GM18505 (cell line): ENCODE measurements around the gene ARMC8.
"Not testable (repeated sequence)": the region's sequence is repeated elsewhere in the genome, so short reads cannot be mapped to it uniquely, and the experiment has no call there.

Source experiments
- ATAC-seq: cut with Tn5 transposase; IDR thresholded peaks from one replicate; pipeline ENCODE4 v1.9.1; 2021; ENCODE audit not compliant: unreplicated experiment
- POLR2A ChIP-seq: IDR thresholded peaks from 4 replicates; pipeline ENCODE4 v1.6.1; 2011; ENCODE audit warnings: borderline replicate concordance; ENCODE audit not compliant: insufficient read depth, insufficient read length; ENCODE audit errors: extremely low read depth

ARMC8 gene, protein sequence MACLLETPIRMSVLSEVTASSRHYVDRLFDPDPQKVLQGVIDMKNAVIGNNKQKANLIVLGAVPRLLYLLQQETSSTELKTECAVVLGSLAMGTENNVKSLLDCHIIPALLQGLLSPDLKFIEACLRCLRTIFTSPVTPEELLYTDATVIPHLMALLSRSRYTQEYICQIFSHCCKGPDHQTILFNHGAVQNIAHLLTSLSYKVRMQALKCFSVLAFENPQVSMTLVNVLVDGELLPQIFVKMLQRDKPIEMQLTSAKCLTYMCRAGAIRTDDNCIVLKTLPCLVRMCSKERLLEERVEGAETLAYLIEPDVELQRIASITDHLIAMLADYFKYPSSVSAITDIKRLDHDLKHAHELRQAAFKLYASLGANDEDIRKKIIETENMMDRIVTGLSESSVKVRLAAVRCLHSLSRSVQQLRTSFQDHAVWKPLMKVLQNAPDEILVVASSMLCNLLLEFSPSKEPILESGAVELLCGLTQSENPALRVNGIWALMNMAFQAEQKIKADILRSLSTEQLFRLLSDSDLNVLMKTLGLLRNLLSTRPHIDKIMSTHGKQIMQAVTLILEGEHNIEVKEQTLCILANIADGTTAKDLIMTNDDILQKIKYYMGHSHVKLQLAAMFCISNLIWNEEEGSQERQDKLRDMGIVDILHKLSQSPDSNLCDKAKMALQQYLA

DNA sequence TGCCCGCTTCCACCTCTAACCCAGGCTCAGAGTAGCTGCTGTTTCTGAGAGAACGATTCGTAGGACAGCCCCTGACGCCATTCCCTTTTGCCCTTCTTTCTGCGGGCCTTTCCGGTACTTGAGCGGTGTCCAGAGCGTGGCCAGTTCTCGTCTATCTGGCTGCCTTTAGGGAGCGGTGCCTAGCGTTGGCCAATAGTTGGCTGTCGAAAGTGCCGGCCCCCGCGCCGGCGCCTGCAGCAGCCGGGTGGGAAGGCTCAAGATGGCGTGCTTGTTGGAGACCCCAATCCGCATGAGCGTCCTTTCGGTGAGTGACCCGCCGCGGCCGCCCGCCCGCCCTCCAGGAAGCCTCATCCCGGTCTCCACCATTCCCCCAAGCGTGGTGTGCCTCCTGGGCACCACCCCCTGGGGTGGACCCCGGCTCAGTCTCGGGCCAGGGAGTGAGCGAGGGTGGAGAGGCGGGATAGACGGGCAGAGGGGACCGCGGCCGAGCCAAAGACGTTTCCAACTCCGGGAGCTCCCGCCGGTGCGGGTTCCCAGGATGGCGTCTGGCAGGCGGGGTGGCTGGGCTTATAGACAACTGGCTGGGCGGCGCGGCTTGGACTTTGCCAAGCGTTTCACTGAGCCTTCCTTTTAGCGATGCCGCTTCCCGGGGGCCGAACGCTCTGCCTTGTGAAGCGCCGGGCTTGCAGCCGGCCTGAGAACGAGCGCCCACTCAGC is at the start of gene ARMC8:
Gene ARMC8, plus strand, starts transcription at position 6 of the 717 bp plus-strand sequence. Its CDS starts 254 bp downstream, at position 260.
- peak; percentile 69 for TF ChIP-seq POLR2A
- peak; percentile 53 for ATAC-seq

- no peak for TF ChIP-seq POLR2A
- ATAC-seq: no peak
Measured at GRCh38 chr3:138137861-138138260, 49.2 kb upstream of the ARMC8 start.

GRCh38 chr3:138139691-138140090 is 47.4 kb upstream of the ARMC8 start:
- ATAC-seq: no peak
- TF ChIP-seq POLR2A: no peak

DNA sequence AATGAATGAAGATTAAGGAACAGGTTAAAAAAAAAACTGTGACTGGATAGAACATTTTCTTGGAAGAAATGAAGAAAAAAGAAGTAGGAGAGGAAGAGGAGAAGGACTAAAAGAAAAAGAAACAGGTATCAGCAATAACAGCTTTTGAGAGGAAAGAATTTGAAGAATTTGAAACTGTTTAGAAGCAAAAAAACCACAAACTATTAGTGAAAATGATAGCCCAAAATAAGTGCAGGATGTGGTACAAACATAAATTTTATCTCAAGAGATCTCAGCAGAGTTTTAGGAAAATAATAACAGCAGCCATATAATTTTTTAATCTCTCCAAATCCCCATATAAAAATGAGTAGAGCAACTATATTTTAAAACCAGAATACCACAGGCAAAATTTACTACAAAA is 46.2 kb upstream of the ARMC8 start:
- no peak for TF ChIP-seq POLR2A
- no peak for ATAC-seq

- not testable (repeated sequence) for ATAC-seq
Measured at GRCh38 chr3:138142181-138142580, 44.9 kb upstream of the ARMC8 start.

GRCh38 chr3:138148503-138148902 is 38.6 kb upstream of the ARMC8 start:
- ATAC-seq: no peak
- TF ChIP-seq POLR2A: no peak

DNA sequence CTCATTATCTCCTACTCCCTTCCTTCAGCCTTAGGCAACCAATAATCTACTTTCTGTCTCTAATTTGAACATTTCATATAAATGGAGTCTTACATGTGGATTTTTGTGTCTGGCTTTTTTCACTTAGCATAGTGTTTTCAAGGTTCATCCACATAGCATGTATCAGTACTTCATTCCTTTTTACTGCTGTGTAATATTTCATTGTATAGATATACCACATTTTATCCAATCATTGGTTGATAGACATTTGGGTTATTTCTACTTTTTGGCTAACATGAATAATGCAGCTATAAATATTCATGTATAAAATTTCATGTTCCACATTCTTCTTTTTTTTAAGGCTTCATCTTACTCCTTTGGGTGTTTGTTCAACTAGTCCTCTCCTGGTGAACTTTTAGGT is 32.6 kb upstream of the ARMC8 start:
- no peak for ATAC-seq
- no peak for TF ChIP-seq POLR2A

GRCh38 chr3:138157743-138158142 is 29.4 kb upstream of the ARMC8 start:
- no peak for ATAC-seq
- no peak for TF ChIP-seq POLR2A

DNA sequence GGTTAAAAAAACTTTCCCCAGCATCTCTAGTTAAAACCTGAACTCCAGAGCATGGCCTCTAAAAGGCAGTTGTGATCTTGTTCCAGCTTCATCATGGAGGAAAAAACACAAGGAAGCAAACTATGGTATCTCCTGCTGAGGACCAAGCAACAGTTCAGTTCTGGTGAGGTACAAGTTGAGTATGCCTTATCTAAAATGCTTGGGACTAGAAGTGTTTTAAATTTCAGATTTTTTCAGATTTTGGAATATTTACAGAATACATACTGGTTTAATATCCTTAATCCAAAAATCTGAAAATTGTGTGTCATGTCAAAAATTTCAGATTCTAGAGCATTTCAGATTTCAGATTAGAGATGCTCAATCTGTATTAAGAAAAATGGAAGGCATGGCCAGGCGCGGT is 22.0 kb upstream of the ARMC8 start:
- no peak for TF ChIP-seq POLR2A
- ATAC-seq: no peak

GRCh38 chr3:138172625-138173024 is 14.5 kb upstream of the ARMC8 start:
- ATAC-seq: no peak
- no peak for TF ChIP-seq POLR2A

DNA sequence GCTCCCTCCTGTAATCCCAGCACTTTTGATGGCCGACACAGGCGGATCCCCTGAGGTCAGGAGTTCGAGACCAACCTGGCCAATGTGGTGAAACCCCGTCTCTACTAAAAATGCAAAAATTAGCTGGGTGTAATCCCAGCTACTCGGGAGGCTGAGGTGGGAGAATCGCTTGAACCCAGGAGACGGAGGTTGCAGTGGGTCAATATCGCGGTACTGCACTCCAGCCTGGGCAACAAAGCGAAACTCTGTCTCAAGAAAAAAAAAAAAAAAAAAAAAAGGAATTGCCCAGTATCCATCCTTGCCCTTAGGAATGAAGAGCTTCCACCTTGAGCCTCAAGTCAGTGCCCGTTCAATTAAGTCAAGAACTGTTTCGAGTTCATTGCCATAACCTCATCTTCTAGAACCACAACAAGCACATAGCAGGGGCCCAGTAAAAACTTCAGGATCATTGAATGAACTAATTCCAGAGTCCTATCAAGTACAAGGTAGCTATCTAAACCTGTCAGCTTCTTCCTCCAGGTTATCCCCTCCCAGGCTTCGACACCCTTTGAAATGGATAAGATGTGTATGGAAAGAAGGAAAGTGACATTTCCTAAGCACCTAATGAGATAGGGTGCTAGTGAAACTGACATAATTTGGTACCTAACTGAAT is 13.2 kb upstream of the ARMC8 start:
- ATAC-seq: no peak
- TF ChIP-seq POLR2A: no peak

DNA sequence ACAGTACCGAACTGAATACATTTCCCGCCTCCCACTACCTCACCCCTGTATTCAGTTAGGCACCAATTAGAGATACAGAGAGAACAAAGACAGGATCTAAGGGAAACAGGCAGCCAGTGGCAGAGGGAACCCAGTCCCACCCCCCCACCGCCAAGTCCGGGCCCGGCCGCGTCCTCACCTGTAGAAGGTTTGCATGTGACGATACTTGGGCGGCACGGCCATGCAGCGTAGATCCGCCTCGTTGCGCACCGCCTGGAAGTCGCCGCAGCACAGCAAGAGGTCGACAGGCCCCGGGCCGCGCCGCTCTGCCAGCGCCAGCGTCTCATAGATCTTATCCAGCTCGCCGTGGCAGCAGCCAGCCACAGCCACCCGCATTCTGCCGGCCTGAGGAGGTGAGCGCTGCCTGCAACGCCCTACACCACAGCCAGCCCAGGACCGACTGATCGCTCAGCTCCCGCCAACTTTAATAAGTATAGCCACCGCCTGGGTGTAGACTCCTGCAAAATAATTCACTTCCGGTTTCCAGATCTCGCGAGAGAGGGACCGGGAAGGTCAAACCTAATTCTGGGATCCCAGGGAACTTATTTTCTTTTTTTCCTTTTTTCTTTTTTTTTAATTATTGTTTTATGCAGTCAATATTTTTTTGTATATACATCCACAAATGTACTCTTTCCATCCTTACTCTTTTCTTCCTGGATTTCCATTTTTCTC is 12.5 kb upstream of the ARMC8 start, which contains the start of gene DBR1:
Gene DBR1, minus strand, starts transcription at position 501 of the 711 bp plus-strand sequence. Its CDS starts 126 bp downstream, at position 375.
- peak; percentile 90 for ATAC-seq
- peak; percentile 96 for TF ChIP-seq POLR2A
